ENCODE data around the gene GDF15.
"Not testable (repeated sequence)": the region's sequence is repeated elsewhere in the genome, so short reads cannot be mapped to it uniquely, and the experiment has no call there.

Gene GDF15

GRCh38 chr19:18379803-18380747 lies 5.9 kb upstream of the GDF15 start:
- H4K20me1 ChIP-seq (ENCODE audit: insufficient read depth, low read length, poor library complexity, severe bottlenecking), result no peaks in the 10 kb centered on the region
- no peak overlapping the region for H3K4me3 ChIP-seq (ENCODE audit: low read length, poor library complexity, severe bottlenecking)
- no peak overlapping the region for H2AFZ ChIP-seq (ENCODE audit: low read length)
- H3F3A ChIP-seq (ENCODE audit: low read depth), result no peaks in the 10 kb centered on the region
- no peaks in the 10 kb centered on the region for H3K36me3 ChIP-seq (ENCODE audit: insufficient read depth, low read length)
- H3K9me3 ChIP-seq (ENCODE audit: insufficient read depth, low read depth, low read length), result no peaks in the 10 kb centered on the region
- no peaks in the 10 kb centered on the region for H3K9me2 ChIP-seq (replicated peaks; ENCODE audit: low read depth, low read length)
- H3K4me2 ChIP-seq (ENCODE audit: low read depth, low read length, poor library complexity, severe bottlenecking), result no peak overlapping the region
- no peak overlapping the region for H3K9ac ChIP-seq (ENCODE audit: low read depth, low read length, poor library complexity, severe bottlenecking)
- H3K79me2 ChIP-seq (ENCODE audit: insufficient read depth, low read length), result no peaks in the 10 kb centered on the region
- no peaks in the 10 kb centered on the region for H3K27me3 ChIP-seq (ENCODE audit: insufficient read depth, low read length, poor library complexity, severe bottlenecking)
- TF ChIP-seq EZH2phosphoT487 (IDR thresholded peaks at IDR 0.05; ENCODE audit: borderline replicate concordance), result no peak
- no peak for TF ChIP-seq CTCF (conservative IDR thresholded peaks at IDR 0.05; ENCODE audit: low read length)
- peaks cover 6% of the 10 kb centered on the region for H3K4me1 ChIP-seq (ENCODE audit: insufficient read depth, low read length, poor library complexity, severe bottlenecking)

DNA sequence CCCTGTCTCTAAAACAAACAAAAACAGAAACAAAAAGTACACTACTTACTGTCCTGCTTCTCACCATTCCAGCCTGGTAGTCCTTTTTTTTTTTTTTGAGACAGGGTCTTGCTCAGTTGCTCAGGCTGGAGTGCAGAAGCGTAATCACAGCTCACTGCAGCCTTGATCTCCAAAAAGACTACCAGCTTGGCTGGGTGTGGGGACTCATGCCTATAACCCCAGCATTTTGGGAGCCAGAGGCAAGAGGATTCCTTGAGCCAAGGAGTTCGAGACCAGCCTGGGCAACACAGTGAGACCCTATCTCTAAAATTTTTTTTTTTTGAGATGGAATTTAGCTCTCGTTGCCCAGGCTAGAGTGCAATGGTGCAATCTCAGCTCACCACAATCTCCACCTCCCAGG lies 5.1 kb upstream of the GDF15 start:
- H3K9me2 ChIP-seq (replicated peaks; ENCODE audit: low read depth, low read length), result no peaks in the 10 kb centered on the region
- no peak overlapping the region for H3K4me2 ChIP-seq (ENCODE audit: low read depth, low read length, poor library complexity, severe bottlenecking)
- H4K20me1 ChIP-seq (ENCODE audit: insufficient read depth, low read length, poor library complexity, severe bottlenecking), result no peaks in the 10 kb centered on the region
- no peaks in the 10 kb centered on the region for H3K79me2 ChIP-seq (ENCODE audit: insufficient read depth, low read length)
- no peaks in the 10 kb centered on the region for H3F3A ChIP-seq (ENCODE audit: low read depth)
- H3K27me3 ChIP-seq (ENCODE audit: insufficient read depth, low read length, poor library complexity, severe bottlenecking), result no peaks in the 10 kb centered on the region
- H3K4me1 ChIP-seq (ENCODE audit: insufficient read depth, low read length, poor library complexity, severe bottlenecking), result no peaks in the 10 kb centered on the region
- no peak overlapping the region for H2AFZ ChIP-seq (ENCODE audit: low read length)
- no peak overlapping the region for H3K9ac ChIP-seq (ENCODE audit: low read depth, low read length, poor library complexity, severe bottlenecking)
- no peaks in the 10 kb centered on the region for H3K9me3 ChIP-seq (ENCODE audit: insufficient read depth, low read depth, low read length)
- no peaks in the 10 kb centered on the region for H3K36me3 ChIP-seq (ENCODE audit: insufficient read depth, low read length)
- TF ChIP-seq EZH2phosphoT487 (IDR thresholded peaks at IDR 0.05; ENCODE audit: borderline replicate concordance) (no peak), CTCF (conservative IDR thresholded peaks at IDR 0.05; ENCODE audit: low read length) (no peak)
- no peak overlapping the region for H3K4me3 ChIP-seq (ENCODE audit: low read length, poor library complexity, severe bottlenecking)

DNA sequence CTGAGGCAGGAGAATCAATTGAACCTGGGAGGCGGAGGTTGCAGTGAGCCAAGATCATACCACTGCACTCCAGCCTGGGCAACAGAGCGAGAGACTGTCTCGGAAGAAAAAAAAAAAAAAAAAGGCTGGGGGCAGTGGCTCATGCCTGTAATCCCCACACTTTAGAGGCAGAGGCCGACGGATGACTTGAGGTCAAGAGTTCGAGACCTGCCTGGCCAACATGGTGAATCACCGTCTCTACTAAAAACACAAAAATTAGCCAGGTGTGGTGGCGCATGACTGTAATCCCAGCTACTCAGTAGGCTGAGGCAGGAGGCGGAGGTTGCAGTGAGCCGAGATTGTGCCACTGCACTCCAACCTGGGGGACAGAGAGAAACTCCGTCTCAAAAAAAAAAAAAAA lies 2.3 kb upstream of the GDF15 start:
- H3K4me3 ChIP-seq (ENCODE audit: low read length, poor library complexity, severe bottlenecking); H3K79me2 ChIP-seq (ENCODE audit: insufficient read depth, low read length); H3K9me3 ChIP-seq (ENCODE audit: insufficient read depth, low read depth, low read length); H3F3A ChIP-seq (ENCODE audit: low read depth); H3K9ac ChIP-seq (ENCODE audit: low read depth, low read length, poor library complexity, severe bottlenecking); H3K27me3 ChIP-seq (ENCODE audit: insufficient read depth, low read length, poor library complexity, severe bottlenecking); H3K9me2 ChIP-seq (replicated peaks; ENCODE audit: low read depth, low read length); H3K4me2 ChIP-seq (ENCODE audit: low read depth, low read length, poor library complexity, severe bottlenecking); H3K36me3 ChIP-seq (ENCODE audit: insufficient read depth, low read length); H2AFZ ChIP-seq (ENCODE audit: low read length); H3K4me1 ChIP-seq (ENCODE audit: insufficient read depth, low read length, poor library complexity, severe bottlenecking); H4K20me1 ChIP-seq (ENCODE audit: insufficient read depth, low read length, poor library complexity, severe bottlenecking): not testable (repeated sequence)

DNA sequence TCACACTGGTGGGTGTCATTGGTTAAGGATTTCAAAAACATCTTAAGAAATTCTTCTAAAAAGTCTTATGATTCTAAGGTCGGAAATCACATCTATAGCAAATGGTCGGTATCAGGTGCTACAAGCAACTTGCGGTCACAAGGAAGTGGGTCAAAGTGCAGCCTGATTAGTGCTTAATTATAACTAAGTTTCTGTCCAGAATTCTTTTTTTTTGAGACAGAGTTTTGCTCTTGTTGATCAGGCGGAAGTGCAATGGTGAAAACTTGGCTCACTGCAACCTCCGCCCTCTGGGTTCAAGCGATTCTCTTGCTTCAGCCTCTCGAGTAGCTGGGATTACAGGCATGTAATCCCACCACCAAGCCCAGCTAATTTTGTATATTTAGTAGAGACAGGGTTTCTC lies 1.2 kb upstream of the GDF15 start:
- H3K36me3 ChIP-seq (ENCODE audit: insufficient read depth, low read length), result no peaks in the 10 kb centered on the region
- H3K4me2 ChIP-seq (ENCODE audit: low read depth, low read length, poor library complexity, severe bottlenecking), result no peak overlapping the region
- no peaks in the 10 kb centered on the region for H3K9me2 ChIP-seq (replicated peaks; ENCODE audit: low read depth, low read length)
- peak overlapping the region; percentile 46 for H3K9ac ChIP-seq (ENCODE audit: low read depth, low read length, poor library complexity, severe bottlenecking)
- no peak overlapping the region for H2AFZ ChIP-seq (ENCODE audit: low read length)
- TF ChIP-seq CTCF (conservative IDR thresholded peaks at IDR 0.05; ENCODE audit: low read length) (no peak), EZH2phosphoT487 (IDR thresholded peaks at IDR 0.05; ENCODE audit: borderline replicate concordance) (no peak)
- H3F3A ChIP-seq (ENCODE audit: low read depth), result no peaks in the 10 kb centered on the region
- H4K20me1 ChIP-seq (ENCODE audit: insufficient read depth, low read length, poor library complexity, severe bottlenecking), result no peaks in the 10 kb centered on the region
- no peaks in the 10 kb centered on the region for H3K9me3 ChIP-seq (ENCODE audit: insufficient read depth, low read depth, low read length)
- no peaks in the 10 kb centered on the region for H3K79me2 ChIP-seq (ENCODE audit: insufficient read depth, low read length)
- H3K4me1 ChIP-seq (ENCODE audit: insufficient read depth, low read length, poor library complexity, severe bottlenecking), result no peaks in the 10 kb centered on the region
- no peak overlapping the region for H3K4me3 ChIP-seq (ENCODE audit: low read length, poor library complexity, severe bottlenecking)
- no peaks in the 10 kb centered on the region for H3K27me3 ChIP-seq (ENCODE audit: insufficient read depth, low read length, poor library complexity, severe bottlenecking)

Measured in Loucy (cell line).